SK-N-SH treated with all-trans-retinoic acid at 6 μM for 48 hours (cell line): Measurements from ENCODE around the gene CRLF1.

Experiments
- ARNTL ChIP-seq: fragments of 450-650 bp; formaldehyde crosslinking; IDR thresholded peaks from 2 replicates; pipeline ENCODE4 v1.5.0; 2020; ENCODE audit warnings: low read depth, mild to moderate bottlenecking, moderate library complexity, borderline replicate concordance
- ZNF8 ChIP-seq: fragments of 450-650 bp; formaldehyde crosslinking; IDR thresholded peaks from 2 replicates; pipeline ENCODE4 v1.5.0; 2020; ENCODE audit warnings: mild to moderate bottlenecking, moderate library complexity
- TF ChIP-seq, protein P1 (sequence below): fragments of 250-450 bp; sonication (Bioruptor Pico); IDR thresholded peaks from 2 replicates; pipeline ENCODE4 v1.5.1; 2020; ENCODE audit warnings: low read depth, mild to moderate bottlenecking, moderate library complexity

GRCh38 chr19:18611327-18612050 lies 4.9 kb upstream of the CRLF1 start:
- TF ChIP-seq ZNF8 (no peak), ARNTL (CRISPR knock-in tag) (no peak)
- TF ChIP-seq, protein P1, sequence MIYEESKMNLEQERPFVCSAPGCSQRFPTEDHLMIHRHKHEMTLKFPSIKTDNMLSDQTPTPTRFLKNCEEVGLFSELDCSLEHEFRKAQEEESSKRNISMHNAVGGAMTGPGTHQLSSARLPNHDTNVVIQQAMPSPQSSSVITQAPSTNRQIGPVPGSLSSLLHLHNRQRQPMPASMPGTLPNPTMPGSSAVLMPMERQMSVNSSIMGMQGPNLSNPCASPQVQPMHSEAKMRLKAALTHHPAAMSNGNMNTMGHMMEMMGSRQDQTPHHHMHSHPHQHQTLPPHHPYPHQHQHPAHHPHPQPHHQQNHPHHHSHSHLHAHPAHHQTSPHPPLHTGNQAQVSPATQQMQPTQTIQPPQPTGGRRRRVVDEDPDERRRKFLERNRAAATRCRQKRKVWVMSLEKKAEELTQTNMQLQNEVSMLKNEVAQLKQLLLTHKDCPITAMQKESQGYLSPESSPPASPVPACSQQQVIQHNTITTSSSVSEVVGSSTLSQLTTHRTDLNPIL (CRISPR knock-in tag), result no peak
